Mammary epithelial cell (primary cell): ENCODE data around the gene ASIC4.

Experiments used
- EZH2 ChIP-seq: IDR thresholded peaks from 2 replicates; pipeline ENCODE4 v1.6.1; 2012; ENCODE audit warnings: low read length, inconsistent platforms, borderline replicate concordance
- TF ChIP-seq, protein P1 (sequence below), 2 donors: IDR thresholded peaks in 1 of 2; conservative IDR thresholded peaks in 1 of 2; 2 replicates each; pipeline ENCODE4 v1.5.1; 2011 to 2012; ENCODE audit warnings: inconsistent platforms in 2 of 2, low read length in 2 of 2, mild to moderate bottlenecking in 2 of 2, control low read depth in 1 of 2, low read depth in 1 of 2; ENCODE audit not compliant: insufficient read depth in 1 of 2; ENCODE audit errors: extremely low read depth in 1 of 2

GRCh38 chr2:219477179-219477578 is 37.1 kb upstream of the ASIC4 start:
- TF ChIP-seq, protein P1, sequence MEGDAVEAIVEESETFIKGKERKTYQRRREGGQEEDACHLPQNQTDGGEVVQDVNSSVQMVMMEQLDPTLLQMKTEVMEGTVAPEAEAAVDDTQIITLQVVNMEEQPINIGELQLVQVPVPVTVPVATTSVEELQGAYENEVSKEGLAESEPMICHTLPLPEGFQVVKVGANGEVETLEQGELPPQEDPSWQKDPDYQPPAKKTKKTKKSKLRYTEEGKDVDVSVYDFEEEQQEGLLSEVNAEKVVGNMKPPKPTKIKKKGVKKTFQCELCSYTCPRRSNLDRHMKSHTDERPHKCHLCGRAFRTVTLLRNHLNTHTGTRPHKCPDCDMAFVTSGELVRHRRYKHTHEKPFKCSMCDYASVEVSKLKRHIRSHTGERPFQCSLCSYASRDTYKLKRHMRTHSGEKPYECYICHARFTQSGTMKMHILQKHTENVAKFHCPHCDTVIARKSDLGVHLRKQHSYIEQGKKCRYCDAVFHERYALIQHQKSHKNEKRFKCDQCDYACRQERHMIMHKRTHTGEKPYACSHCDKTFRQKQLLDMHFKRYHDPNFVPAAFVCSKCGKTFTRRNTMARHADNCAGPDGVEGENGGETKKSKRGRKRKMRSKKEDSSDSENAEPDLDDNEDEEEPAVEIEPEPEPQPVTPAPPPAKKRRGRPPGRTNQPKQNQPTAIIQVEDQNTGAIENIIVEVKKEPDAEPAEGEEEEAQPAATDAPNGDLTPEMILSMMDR (conservative IDR thresholded peaks at IDR 0.05 in 1 of 2, IDR thresholded peaks at IDR 0.05 in 1 of 2; ENCODE audit: extremely low read depth in 1 of 2, insufficient read depth in 1 of 2, low read depth in 1 of 2, low read length in 2 of 2): no peak
- TF ChIP-seq EZH2: no peak
